ENCODE data around the gene FBXW12. TPM values are rescaled to one million over a fixed set of nuclear protein-coding genes. Genes with fewer than 3 reads are reported as not detected.
"Not testable (repeated sequence)": the region's sequence is repeated elsewhere in the genome, so short reads cannot be mapped to it uniquely, and the experiment has no call there.

FBXW12 gene, protein sequence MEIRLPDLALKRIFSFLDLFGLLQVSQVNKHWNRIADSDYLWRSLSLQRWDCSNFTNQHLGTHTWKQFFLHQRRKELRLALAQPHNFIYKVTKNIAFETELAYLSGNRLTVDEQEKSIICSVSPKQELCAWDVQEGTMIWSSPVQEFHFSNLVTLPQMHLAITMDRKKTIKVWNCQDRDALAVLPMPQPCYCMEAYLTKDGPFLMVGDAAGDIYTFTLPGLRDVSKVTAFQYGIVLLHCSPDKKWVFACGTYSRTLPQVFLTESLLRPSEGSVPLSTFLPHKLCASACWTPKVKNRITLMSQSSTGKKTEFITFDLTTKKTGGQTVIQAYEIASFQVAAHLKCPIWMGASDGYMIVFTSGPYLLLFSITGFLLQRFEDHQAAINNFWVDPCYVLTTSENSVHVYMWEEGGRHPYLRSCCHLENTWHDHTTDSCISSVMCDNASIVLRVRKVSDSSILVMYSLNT
- 6.0 TPM for total RNA-seq (ENCODE audit: insufficient read depth, low replicate concordance)

- no peak for DNase-seq (ENCODE audit: low spot score)
Observed at GRCh38 chr3:48371651-48372376, at the start of gene FBXW12. FBXW12 (plus strand) TSS chr3:48372219; CDS start chr3:48372768, 549 bp downstream.

GRCh38 chr3:48331706-48332435 is 40.1 kb upstream of the FBXW12 start:
- not testable (repeated sequence) for DNase-seq (ENCODE audit: low spot score)

GRCh38 chr3:48333346-48334245 is 38.4 kb upstream of the FBXW12 start, which contains the start of gene SPINK8:
SPINK8 (minus strand) TSS chr3:48333661; CDS start chr3:48328341, 5,320 bp downstream.
- not testable (repeated sequence) for DNase-seq (ENCODE audit: low spot score)

GRCh38 chr3:48334605-48335004 is 37.4 kb upstream of the FBXW12 start:
- DNase-seq (ENCODE audit: low spot score): no peak

- DNase-seq (ENCODE audit: low spot score): not testable (repeated sequence)
Observed at GRCh38 chr3:48335286-48335685, 36.7 kb upstream of the FBXW12 start.

DNA sequence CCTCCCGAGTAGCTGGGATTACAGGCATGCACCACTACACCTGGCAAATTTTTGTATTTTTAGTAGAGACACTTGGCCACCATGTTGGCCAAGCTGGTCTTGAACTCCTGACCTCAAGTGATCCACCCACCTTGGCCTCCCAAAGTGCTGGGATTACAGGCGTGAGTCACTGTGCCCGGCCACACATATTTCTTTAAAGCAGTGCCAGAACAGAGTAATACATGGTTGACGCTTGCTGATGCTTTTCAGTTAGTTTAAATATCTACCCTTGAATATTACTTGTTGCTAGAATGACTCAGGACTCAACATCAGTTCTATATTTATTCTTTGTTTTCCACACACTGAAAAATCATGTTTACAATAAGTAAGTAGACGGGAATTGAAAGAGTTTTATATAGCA is 34.5 kb upstream of the FBXW12 start:
- DNase-seq (ENCODE audit: low spot score): not testable (repeated sequence)

DNA sequence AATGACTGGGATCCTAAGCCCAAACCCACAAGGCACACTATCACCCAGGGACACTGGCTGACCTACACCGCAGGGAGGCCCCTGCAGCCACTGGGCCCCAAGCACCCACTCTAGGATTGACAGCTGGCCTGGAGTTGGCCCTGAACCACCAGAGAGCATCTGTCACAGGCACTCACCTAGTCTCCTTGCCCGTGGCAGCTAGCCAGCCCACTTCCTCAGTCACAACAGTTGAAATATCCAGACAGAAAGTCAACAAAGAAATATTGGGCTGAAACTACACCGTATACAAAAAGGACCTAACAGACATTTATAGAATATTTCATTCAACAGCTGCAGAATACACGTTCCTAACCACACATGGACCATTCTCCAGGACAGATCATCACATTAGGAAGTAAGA is 33.4 kb upstream of the FBXW12 start:
- no peak for DNase-seq (ENCODE audit: low spot score)

DNA sequence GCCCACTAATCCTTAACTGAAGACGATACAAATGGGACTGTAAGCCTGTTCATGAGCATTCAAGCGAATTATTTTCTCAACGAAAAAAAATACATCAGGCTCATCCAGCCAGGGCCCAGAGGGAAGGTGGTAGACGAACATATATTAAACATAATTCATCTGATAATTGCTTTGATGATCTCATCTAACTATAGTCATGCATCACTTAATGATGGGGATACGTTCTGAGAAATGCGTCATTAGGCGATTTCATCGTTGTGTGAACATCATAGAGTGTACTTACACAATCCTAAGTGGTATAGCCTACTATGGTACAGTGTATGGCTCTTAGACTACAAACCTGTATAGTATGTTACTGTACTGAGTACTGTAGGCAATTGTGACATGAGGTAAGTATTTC is 28.6 kb upstream of the FBXW12 start:
- DNase-seq (ENCODE audit: low spot score): no peak

DNA sequence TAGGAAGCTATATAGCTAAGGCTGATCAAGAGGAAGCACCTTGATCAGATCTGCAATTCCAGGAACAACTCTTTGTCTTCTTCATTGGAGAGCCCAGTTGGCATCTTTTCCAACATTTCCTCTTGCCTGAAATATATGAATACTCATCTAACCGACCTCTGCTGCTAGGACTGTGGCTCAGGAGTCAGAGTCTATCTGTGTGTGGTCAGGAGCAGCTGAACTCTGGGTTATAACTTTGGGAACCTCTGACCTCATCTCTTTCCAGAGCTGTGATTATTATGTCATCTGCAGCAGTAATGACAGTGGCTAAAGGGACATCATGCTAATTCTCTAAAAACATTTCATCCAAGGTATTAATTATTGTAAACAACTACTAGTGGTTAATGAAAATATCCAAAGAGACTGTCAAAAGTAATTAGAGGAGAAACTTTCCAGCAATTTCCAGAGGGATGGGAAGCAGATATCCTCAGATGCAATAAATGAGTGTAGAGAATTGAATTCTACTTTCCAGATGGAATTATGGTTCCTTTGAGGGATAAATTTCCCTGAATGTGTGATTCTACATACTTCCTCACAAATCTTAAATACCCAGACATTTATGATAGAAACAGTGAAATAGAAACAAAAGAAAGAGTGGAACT is 27.0 kb upstream of the FBXW12 start:
- DNase-seq (ENCODE audit: low spot score): no peak

DNA sequence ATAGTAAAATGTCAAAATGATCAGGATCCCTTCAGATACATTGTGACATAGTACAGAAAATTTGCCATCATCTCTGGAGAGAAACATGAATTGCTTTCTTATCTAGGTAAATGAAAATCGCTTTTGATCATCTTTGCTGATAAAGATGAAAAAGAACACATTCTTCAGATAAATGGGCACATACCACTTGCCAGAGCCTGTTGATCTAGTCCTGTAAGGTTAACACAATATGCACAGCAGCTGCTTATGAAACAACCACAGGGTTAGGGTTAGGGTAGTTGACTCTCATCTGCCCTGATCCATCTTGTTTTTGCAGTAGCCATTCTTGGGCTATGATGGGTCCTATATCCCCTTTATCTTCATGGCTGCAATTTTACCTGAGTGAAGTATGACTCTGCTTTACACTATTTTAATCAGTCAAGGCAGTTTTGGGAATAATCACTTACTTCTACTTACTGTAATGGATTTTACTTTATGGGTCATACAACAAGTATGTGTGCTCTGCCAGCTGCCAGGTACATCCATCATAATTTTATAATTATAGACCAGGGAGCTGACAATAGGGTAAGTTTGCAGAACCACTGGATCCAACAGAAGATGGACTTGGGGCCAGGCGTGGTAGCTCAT is 26.0 kb upstream of the FBXW12 start:
- DNase-seq (ENCODE audit: low spot score): no peak

- DNase-seq (ENCODE audit: low spot score): no peak
Observed at GRCh38 chr3:48347500-48347899, 24.5 kb upstream of the FBXW12 start.

DNA sequence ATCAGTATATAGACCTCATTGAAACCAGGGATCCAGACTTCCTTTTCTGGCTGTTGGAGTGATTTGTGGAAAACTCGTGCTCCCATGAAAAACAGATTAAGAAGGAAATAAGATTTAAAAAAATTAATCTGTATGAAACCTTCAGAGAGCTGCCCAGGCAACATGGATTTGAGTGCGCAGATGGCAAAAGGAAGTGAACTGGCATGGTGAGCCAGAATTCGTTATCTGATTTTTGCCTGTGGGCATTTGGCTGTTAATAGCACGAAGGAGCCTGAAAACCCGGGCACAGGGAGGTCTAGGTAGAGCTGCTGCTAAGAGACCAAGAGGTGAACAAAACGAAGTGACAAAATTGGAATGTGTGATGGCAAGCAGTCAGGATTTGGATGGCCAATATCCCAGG is 19.5 kb upstream of the FBXW12 start:
- no peak for DNase-seq (ENCODE audit: low spot score)

DNA sequence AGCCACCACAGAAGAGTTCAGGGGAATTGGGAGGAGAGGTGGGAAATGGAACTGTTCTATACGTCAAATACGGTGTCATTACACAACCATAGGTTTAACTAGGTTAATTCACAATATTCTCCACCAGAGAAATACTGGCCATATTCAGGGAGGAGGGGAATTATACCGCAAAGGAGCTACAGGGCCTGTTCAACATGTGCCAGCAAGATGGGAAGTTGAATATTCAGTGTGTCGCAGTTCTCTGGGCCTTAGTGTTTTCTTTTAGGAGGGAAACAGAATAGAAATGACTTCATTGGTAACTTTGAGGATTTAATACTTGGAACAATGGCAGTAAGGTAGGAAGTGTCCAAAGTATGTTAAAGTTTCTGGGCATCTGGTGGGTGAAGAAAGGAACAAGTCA is 18.0 kb upstream of the FBXW12 start:
- no peak for DNase-seq (ENCODE audit: low spot score)

- DNase-seq (ENCODE audit: low spot score): no peak
Observed at GRCh38 chr3:48356419-48356818, 15.6 kb upstream of the FBXW12 start.

DNA sequence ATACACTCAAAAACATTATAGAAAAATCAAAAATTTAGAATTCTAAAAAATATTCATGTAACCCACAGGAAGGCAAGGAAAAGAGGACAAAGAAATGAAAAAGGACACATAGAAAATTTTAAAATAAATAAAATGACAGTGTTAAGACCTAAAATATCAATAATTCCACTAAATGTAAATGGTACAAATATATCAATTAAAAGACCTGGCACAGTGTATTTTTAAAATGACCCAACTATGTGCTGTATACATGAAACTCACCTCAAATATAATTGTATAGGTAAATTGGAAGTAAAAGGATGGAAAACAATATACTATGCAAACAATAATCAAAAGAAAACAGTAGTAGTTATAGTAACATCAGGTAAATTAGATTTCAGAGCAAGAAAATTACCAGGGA is 10.1 kb upstream of the FBXW12 start:
- no peak for DNase-seq (ENCODE audit: low spot score)

DNA sequence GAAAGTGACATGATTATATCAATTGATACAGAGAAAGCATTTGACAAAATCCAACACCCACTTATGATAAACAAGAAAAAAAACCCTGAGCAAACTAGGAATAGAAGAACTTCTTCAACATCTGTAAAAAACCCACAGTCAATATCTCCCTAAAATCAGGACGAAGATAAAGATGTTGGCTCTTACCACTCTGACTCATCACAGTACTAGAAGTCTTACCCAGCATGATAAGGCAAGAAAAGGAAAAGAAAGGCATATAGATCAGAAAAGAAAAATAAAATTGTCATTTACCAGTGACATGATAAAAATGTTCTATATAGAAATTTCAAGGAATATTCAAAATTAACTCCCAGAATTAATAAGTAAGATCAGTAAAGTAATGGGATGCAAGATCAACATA is 7.2 kb upstream of the FBXW12 start:
- DNase-seq (ENCODE audit: low spot score): no peak

DNA sequence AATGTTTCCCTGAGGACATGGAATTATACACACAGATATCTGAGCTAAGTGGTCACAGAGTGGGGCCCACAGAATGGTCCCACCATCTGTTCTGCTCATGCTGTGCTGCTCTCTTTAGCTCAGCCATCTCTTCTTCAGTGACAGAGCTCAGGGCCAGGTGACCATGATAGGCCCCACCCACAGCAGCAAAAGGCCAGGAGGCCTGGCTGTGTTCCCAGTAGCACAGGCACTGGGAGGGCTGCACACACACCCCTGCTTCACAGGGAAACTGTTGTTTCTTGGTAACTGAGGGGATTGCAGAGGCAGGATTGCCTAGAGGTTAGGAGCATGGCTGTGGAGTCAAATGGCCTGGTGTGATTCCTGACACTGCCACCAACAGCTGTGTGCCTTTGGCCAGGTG is 4.8 kb upstream of the FBXW12 start:
- DNase-seq (ENCODE audit: low spot score): no peak

GRCh38 chr3:48369693-48370332 is 2.2 kb upstream of the FBXW12 start:
- DNase-seq (ENCODE audit: low spot score): no peak

DNA sequence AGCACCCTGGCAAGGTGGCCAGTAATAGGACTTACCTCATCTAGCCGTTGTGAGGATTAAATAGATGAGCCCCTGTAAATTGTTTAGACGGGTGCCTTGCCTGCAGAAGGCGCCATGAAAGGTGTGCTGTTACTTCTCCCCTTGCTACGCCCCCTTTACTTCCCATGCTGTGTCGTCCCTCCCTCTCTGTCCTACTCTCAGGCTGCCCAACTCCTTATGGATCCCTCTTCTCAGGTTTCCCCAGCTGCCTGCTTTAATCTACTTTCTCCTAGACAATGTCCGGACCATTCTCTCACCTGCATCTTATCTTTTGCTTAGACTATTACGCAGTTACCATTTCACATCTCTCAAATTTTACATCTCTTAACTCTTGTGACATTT is 1.7 kb upstream of the FBXW12 start:
- DNase-seq (ENCODE audit: low spot score): no peak

DNA sequence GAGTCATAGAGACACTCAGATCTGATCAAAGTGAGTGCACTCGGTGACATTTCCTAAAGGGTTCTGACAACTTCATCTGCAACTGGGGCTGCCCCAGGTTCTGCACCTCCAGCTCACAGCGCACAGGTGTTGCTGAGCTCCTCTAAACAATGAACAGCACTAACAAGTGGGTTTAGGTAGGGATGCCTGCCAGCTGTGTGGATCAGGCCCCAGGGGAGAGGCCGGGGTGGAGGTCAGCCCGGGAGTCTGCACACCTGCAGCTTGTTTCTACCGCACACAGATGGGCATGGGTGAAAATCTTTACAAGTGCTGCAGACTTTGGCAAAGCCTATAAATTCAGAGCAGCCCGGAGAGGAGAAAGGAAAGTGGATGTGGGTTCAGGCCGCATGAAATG is 355 bp downstream of the FBXW12 start:
- no peak for DNase-seq (ENCODE audit: low spot score)

Data from umbilical cord (tissue), 2 donors.